Caco-2 (cell line): ENCODE measurements around the gene HABP4. TPM values are rescaled to one million over a fixed set of nuclear protein-coding genes. Genes with fewer than 3 reads are reported as not detected.
A peak's percentile ranks its signal among the peaks of the same experiment; 100 is the strongest.
"Not testable (repeated sequence)": the region's sequence is repeated elsewhere in the genome, so short reads cannot be mapped to it uniquely, and the experiment has no call there.

ENCODE experiments used
- BruUV-seq: library from RNA; stranded (reverse); fragments of 400-500 nt; replicated peaks from 2 replicates; lab custom pipeline; 2021; lab: Mats Ljungman, UMichigan
- CTCF ChIA-PET: fragments of 300-600 bp; sonication (Branson Sonifier 250); formaldehyde crosslinking; loops from one replicate; lab custom pipeline; 2022; ENCODE audit warnings: antibody characterized with exemption; lab: Charles Lee
- POLR2A ChIA-PET: fragments of 300-600 bp; sonication (Branson Sonifier 250); formaldehyde crosslinking; loops from one replicate; lab custom pipeline; 2022; ENCODE audit warnings: antibody characterized with exemption; lab: Charles Lee
- DNase-seq, 2 experiments: peaks; one replicate each; pipeline versions ENCODE4 v3.0.0 to v3.0.0-alpha.2; 2020 to 2022
- H3K27me3 ChIP-seq: replicated peaks from 2 replicates; pipeline ENCODE4 v1.6.0; 2011; ENCODE audit warnings: low read length; ENCODE audit not compliant: control insufficient read depth, insufficient read depth
- H3K36me3 ChIP-seq: 2 replicates; pipeline ENCODE4 v1.5.1; 2011; ENCODE audit warnings: low read length; ENCODE audit not compliant: control insufficient read depth, insufficient read depth
- H3K4me1 ChIP-seq: fragments of 250-450 bp; sonication (Bioruptor Pico); 2 replicates; pipeline ENCODE4 v1.5.1; 2020; ENCODE audit warnings: mild to moderate bottlenecking
- H3K4me3 ChIP-seq: 2 replicates; pipeline ENCODE4 v1.5.1; 2011; ENCODE audit warnings: low read depth, mild to moderate bottlenecking, control low read depth, low read length
- H3K9me3 ChIP-seq: fragments of 250-450 bp; sonication (Bioruptor Pico); 2 replicates; pipeline ENCODE4 v1.5.1; 2020; ENCODE audit warnings: mild to moderate bottlenecking, moderate library complexity
- H3K27ac Mint-ChIP-seq: one replicate; pipeline ENCODE4 v1.8.0; 2022; ENCODE audit warnings: mixed read lengths; ENCODE audit not compliant: unreplicated experiment
- H3K27me3 Mint-ChIP-seq: one replicate; pipeline ENCODE4 v1.8.0; 2022; ENCODE audit warnings: mixed read lengths; ENCODE audit not compliant: insufficient read depth, unreplicated experiment
- H3K36me3 Mint-ChIP-seq: one replicate; pipeline ENCODE4 v1.8.0; 2022; ENCODE audit warnings: mild to moderate bottlenecking, mixed read lengths; ENCODE audit not compliant: insufficient read depth, unreplicated experiment
- H3K4me1 Mint-ChIP-seq: one replicate; pipeline ENCODE4 v1.8.0; 2022; ENCODE audit warnings: low read depth, mixed read lengths; ENCODE audit not compliant: unreplicated experiment
- H3K4me3 Mint-ChIP-seq: one replicate; pipeline ENCODE4 v1.8.0; 2022; ENCODE audit warnings: mild to moderate bottlenecking, moderate library complexity, mixed read lengths; ENCODE audit not compliant: unreplicated experiment
- H3K9me3 Mint-ChIP-seq: one replicate; pipeline ENCODE4 v1.8.0; 2022; ENCODE audit warnings: mixed read lengths; ENCODE audit not compliant: unreplicated experiment
- CTCF ChIP-seq, 2 experiments: fragments of 200-600 bp in 1 of 2; IDR thresholded peaks; 1 replicate in 1 of 2; 2 replicates in 1 of 2; pipeline versions ENCODE4 v1.5.1 to v1.8.0; 2011 to 2022; ENCODE audit warnings: antibody characterized with exemption in 1 of 2, control low read depth in 1 of 2, inconsistent platforms in 1 of 2, low read depth in 1 of 2, low read length in 1 of 2, mild to moderate bottlenecking in 1 of 2, moderate library complexity in 1 of 2; ENCODE audit not compliant: insufficient read depth in 1 of 2, severe bottlenecking in 1 of 2, unreplicated experiment in 1 of 2
- intact Hi-C: fragments of 100-400 bp; cut with micrococcal nuclease; formaldehyde crosslinking; loops from one replicate; pipeline ENCODE4 v1.10.0; 2022; ENCODE audit not compliant: unreplicated experiment
- total RNA-seq: library from RNA; stranded (reverse); gene quantifications from 2 replicates; pipeline ENCODE4 v1.2.3, GENCODE V29; 2022

Gene HABP4
- total RNA-seq, 1 experiment from 2014 or later = 26.7 TPM

GRCh38 chr9:96501633-96502538 lies 51.9 kb downstream of the HABP4 start:
- Mint-ChIP-seq H3K9me3 (no peaks in the 10 kb centered on the region), H3K36me3 (peaks cover 76% of the 10 kb centered on the region), H3K27ac (no peak overlapping the region), H3K4me3 (no peak overlapping the region), H3K4me1 (no peaks in the 10 kb centered on the region), H3K27me3 (no peaks in the 10 kb centered on the region)
- ChIA-PET CTCF (no interaction called here), POLR2A (interaction anchor here (0.5 kb wide), 1 partner anchor 28 kb away, joined by 7 read pairs; no protein-coding TSS in a partner anchor)
- no peak overlapping the region for H3K4me3 ChIP-seq
- no peaks in the 10 kb centered on the region for H3K4me1 ChIP-seq
- DNase-seq = no peak
- TF ChIP-seq CTCF (IDR thresholded peaks at IDR 0.05; ENCODE audit: insufficient read depth in 1 of 2, low read depth in 1 of 2, low read length in 1 of 2, severe bottlenecking in 1 of 2, unreplicated experiment in 1 of 2) = no peak
- no peaks in the 10 kb centered on the region for H3K27me3 ChIP-seq
- no peaks in the 10 kb centered on the region; the same call in 1 of the 2 replicates for H3K36me3 ChIP-seq
- intact Hi-C loops = no loop called here
- H3K9me3 ChIP-seq = no peaks in the 10 kb centered on the region
- TSS peak; percentile 14 for BruUV-seq

GRCh38 chr9:96502539-96503373 lies 52.8 kb downstream of the HABP4 start:
- Mint-ChIP-seq H3K27me3 (no peaks in the 10 kb centered on the region), H3K4me3 (no peak overlapping the region), H3K27ac (no peak overlapping the region), H3K36me3 (peaks cover 77% of the 10 kb centered on the region), H3K4me1 (no peaks in the 10 kb centered on the region), H3K9me3 (no peaks in the 10 kb centered on the region)
- CTCF ChIA-PET = no interaction called here
- DNase-seq = no peak
- POLR2A ChIA-PET = no interaction called here
- H3K4me1 ChIP-seq = no peaks in the 10 kb centered on the region
- intact Hi-C loops = no loop called here
- no peak for TF ChIP-seq CTCF (IDR thresholded peaks at IDR 0.05; ENCODE audit: insufficient read depth in 1 of 2, low read depth in 1 of 2, low read length in 1 of 2, severe bottlenecking in 1 of 2, unreplicated experiment in 1 of 2)
- H3K36me3 ChIP-seq = no peaks in the 10 kb centered on the region; the same call in 1 of the 2 replicates
- no peak overlapping the region for H3K4me3 ChIP-seq
- H3K27me3 ChIP-seq = no peaks in the 10 kb centered on the region
- no TSS peak for BruUV-seq
- no peaks in the 10 kb centered on the region for H3K9me3 ChIP-seq

- H3K9me3 ChIP-seq, DNase-seq, H3K4me3 ChIP-seq, H3K36me3 ChIP-seq, H3K27ac Mint-ChIP-seq, H3K4me3 Mint-ChIP-seq, H3K27me3 Mint-ChIP-seq, CTCF ChIA-PET, H3K27me3 ChIP-seq, intact Hi-C loops, H3K4me1 ChIP-seq, H3K4me1 Mint-ChIP-seq, H3K9me3 Mint-ChIP-seq, POLR2A ChIA-PET, BruUV-seq: not testable (repeated sequence)
- peaks cover 82% of the 10 kb centered on the region for H3K36me3 Mint-ChIP-seq
Observed at GRCh38 chr9:96503374-96503748, 53.4 kb downstream of the HABP4 start.
